Panc1 (cell line): Measurements from ENCODE around the gene POLR3B.

Experiments
- CTCF ChIP-seq: fragments of 450-650 bp; IDR thresholded peaks from 2 replicates; pipeline ENCODE4 v1.5.1; 2017; ENCODE audit warnings: mild to moderate bottlenecking
- POLR2AphosphoS5 ChIP-seq: IDR thresholded peaks from 2 replicates; pipeline ENCODE4 v1.6.1; 2012; ENCODE audit warnings: mild to moderate bottlenecking, low read depth, low read length, moderate library complexity
- SIN3A ChIP-seq: IDR thresholded peaks from 2 replicates; pipeline ENCODE4 v1.6.1; 2012; ENCODE audit warnings: low read depth, mild to moderate bottlenecking, low read length, moderate library complexity, borderline replicate concordance; ENCODE audit not compliant: insufficient read depth

GRCh38 chr12:106459124-106459523, 101.6 kb downstream of the POLR3B start:
- TF ChIP-seq CTCF, result no peak
- no peak for TF ChIP-seq SIN3A
- no peak for TF ChIP-seq POLR2AphosphoS5
